ENCODE data around the gene ARRB2. TPM values are rescaled to one million over a fixed set of nuclear protein-coding genes. Genes with fewer than 3 reads are reported as not detected.

ARRB2 gene
- total and polyA plus RNA-seq, 2 of the 8 experiments (the other 6 are each of a cell fraction or from before 2014, with no cell fraction given), result 72.4 to 101 TPM

DNA sequence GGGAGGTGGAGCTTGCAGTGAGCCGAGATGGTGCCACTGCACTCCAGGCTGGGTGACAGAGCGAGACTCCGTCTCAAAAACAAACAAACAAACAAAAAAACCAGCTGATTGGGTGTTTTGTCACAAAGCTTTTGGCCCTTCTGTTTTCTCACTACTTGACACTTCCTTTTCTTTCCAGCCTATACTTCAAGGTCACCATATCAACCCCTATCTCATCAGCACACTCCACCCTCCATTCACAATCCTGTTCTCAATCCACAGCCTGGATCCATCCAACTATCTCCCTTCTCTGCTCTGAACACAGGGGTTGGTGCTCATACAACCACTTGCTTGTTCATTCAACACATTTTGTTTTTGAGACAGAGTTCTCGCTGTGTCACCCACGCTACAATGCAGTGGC is 14.2 kb downstream of the ARRB2 start (continued):
- TF ChIP-seq EGR1 (IDR thresholded peaks at IDR 0.05; ENCODE audit: borderline replicate concordance, low read depth, low read length) (no peak), FOSL1 (IDR thresholded peaks at IDR 0.05; ENCODE audit: insufficient read depth, low read depth, low read length) (no peak)

All from H1 (cell line).